Measurements from ENCODE around the gene C17orf113. TPM values are rescaled to one million over a fixed set of nuclear protein-coding genes. Genes with fewer than 3 reads are reported as not detected.

The C17orf113 gene
- total and polyA plus RNA-seq, 8 donors, result 1.2 to 2.2 (median 1.8) TPM

DNA sequence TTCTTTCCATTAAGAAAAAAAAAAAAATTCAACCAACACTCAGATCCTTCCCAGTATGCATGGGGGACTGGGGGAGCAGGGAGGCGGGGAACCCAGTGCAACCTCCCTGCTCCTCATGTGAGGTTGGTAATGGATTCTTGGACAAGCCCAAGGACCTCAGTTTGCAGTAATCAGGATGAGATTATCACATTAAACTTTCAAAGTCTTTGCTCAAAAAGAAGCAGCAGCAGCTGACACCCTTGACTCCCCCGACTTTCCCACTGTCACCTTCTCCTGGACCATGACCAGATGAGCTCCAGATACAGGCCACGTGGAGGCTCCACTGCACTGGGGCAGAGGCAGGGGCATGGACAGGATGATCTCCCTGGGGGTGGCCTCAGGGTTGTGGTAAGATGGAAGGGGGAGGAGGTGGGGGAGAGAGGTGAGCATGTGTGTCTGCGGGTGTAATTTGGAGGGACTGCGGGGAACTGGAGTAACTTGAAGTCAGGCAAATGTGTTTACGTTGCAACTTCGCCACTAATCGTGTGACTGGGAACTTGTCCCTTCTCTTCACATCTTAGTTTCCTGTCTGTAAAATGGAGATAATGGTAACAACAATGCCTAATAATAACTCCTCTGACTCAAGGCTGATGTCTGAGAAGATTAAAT is 28.1 kb upstream of the C17orf113 start:
- no peak for ATAC-seq

DNA sequence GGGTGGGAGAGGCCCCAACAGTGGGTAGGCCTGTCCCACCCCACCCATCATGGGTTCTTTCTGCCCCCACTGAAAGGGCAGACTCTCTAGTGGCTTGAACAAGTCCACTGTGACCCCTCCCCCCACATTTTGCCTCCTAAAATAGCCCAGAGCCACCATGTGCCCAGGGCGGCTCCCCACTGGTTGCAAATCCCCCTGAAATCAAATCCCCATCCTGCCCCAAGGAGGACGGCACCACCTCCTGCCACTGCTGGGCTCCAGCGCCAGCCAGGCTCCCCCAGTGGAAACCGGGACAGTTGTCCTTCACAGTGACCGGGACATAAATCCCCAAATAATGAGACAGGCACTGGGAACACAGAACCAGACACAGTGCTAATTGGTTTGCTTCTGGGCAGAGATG is 27.4 kb upstream of the C17orf113 start:
- FAIRE-seq (no peak), ATAC-seq (no peak), DNase-seq (no peak)
- 80 to 81% methylated on average over 5 of the region's 5 CpGs for WGBS, 2 donors
- H3K4me1 ChIP-seq, result no peaks in the 10 kb centered on the region
- H3K36me3 ChIP-seq, result no peaks in the 10 kb centered on the region
- intact Hi-C loops (cut with DNase I), result no loop called here
- H3K9me3 ChIP-seq, result no peaks in the 10 kb centered on the region
- no peaks in the 10 kb centered on the region for H3K27me3 ChIP-seq
- H3K27ac ChIP-seq, result no peak overlapping the region
- no peak overlapping the region for H3K4me3 ChIP-seq
- TF ChIP-seq, protein P1, sequence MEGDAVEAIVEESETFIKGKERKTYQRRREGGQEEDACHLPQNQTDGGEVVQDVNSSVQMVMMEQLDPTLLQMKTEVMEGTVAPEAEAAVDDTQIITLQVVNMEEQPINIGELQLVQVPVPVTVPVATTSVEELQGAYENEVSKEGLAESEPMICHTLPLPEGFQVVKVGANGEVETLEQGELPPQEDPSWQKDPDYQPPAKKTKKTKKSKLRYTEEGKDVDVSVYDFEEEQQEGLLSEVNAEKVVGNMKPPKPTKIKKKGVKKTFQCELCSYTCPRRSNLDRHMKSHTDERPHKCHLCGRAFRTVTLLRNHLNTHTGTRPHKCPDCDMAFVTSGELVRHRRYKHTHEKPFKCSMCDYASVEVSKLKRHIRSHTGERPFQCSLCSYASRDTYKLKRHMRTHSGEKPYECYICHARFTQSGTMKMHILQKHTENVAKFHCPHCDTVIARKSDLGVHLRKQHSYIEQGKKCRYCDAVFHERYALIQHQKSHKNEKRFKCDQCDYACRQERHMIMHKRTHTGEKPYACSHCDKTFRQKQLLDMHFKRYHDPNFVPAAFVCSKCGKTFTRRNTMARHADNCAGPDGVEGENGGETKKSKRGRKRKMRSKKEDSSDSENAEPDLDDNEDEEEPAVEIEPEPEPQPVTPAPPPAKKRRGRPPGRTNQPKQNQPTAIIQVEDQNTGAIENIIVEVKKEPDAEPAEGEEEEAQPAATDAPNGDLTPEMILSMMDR (IDR thresholded peaks at IDR 0.05), result no peak

More for the DNA sequence above, 28.1 kb upstream of the C17orf113 start:
- no peaks in the 10 kb centered on the region for H3K4me1 ChIP-seq
- WGBS, 2 donors, result 75 to 78% methylated on average over 8 of the region's 8 CpGs
- no peak overlapping the region for H3K27ac ChIP-seq
- H3K36me3 ChIP-seq, result no peaks in the 10 kb centered on the region
- H3K4me3 ChIP-seq, result no peak overlapping the region
- no peaks in the 10 kb centered on the region for H3K9me3 ChIP-seq
- DNase-seq (no peak), FAIRE-seq (no peak)
- H3K27me3 ChIP-seq, result no peaks in the 10 kb centered on the region
- intact Hi-C loops (cut with DNase I), result no loop called here
- TF ChIP-seq, protein P1 (IDR thresholded peaks at IDR 0.05), result no peak

DNA sequence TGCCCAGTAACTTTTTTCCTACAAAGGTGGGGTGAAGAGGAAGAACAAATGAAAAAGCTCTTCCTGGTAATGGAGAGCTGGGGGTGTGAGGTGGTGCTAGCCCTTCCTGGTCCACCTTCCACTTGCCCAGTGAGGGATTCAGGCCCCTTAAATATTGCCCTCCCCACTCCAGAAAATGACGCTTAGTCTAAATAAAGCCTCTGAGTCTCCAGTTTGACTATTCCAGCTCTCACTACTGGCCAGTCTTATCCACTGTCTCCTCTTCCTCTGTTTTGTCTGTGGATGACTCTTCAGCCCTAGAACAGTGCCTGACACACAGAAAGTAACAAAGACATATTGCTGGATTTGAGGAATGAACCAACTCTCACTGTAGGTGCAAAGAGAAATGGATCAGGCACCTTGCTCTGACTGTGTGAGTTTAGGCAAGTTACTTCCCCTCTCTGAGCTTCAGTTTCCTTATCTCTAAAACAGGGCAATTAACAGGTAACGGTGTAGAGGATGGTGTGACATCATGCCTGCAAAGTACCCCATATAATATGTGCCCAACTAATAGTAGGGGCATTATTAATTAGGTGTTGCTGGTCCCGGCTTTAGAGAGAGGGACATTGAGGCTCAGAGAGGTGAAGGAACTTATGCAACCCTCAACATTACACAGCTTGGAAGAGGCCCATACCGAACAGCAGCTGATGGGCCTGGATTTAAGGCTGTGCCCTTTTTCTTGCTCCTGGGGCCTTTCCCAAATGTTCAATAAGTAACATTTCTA is 26.6 kb upstream of the C17orf113 start:
- Histone ChIP-seq H3K27me3 (no peaks in the 10 kb centered on the region), H3K9me3 (no peaks in the 10 kb centered on the region), H3K27ac (no peak overlapping the region), H3K36me3 (no peaks in the 10 kb centered on the region), H3K4me1 (peaks cover 0 to 2% (median 0%) of the 10 kb centered on the region in 3 donors), H3K4me3 (no peak overlapping the region)
- TF ChIP-seq, protein P1 (IDR thresholded peaks at IDR 0.05), result no peak
- intact Hi-C loops (cut with DNase I), result no loop called here
- ATAC-seq (no peak), FAIRE-seq (no peak), DNase-seq (no peak)
- 76 to 78% methylated on average over 4 of the region's 4 CpGs for WGBS, 2 donors

DNA sequence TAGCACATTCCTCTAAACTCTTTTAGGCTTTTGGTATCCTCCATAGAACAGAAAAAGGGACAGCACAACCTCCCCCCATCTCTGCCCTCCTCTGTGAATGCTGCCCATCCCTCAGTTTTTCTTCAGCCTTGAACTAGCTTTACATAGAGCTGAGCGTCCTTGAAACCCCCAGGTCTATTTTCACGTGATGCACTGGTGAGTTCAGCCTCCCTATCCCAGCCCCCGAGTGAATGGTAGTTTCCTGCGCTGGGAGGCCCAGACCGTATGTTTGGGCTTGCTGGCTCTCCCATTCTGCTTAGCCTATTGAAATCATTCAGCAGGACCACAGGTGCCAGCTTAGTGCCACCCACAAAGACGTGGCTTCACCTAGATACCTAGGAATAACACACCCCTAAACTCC is 25.4 kb upstream of the C17orf113 start:
- TF ChIP-seq, protein P1 (IDR thresholded peaks at IDR 0.05), result no peak
- Histone ChIP-seq H3K4me1 (peaks cover 0 to 2% (median 0%) of the 10 kb centered on the region in 3 donors), H3K27ac (no peak overlapping the region), H3K9me3 (no peaks in the 10 kb centered on the region), H3K4me3 (no peak overlapping the region), H3K36me3 (no peaks in the 10 kb centered on the region), H3K27me3 (no peaks in the 10 kb centered on the region)
- ATAC-seq (no peak), DNase-seq (no peak), FAIRE-seq (no peak)
- 58 to 60% methylated on average over 6 of the region's 6 CpGs for WGBS, 2 donors
- intact Hi-C loops (cut with DNase I), result no loop called here
